SK-N-SH treated with all-trans-retinoic acid at 6 μM for 48 hours (cell line): ENCODE results near the gene KCNMB2.

Source experiments
- PATZ1 ChIP-seq: fragments of 250-450 bp; sonication (Bioruptor Pico); IDR thresholded peaks from 2 replicates; pipeline ENCODE4 v1.8.0; 2020; ENCODE audit warnings: mild to moderate bottlenecking, moderate library complexity, borderline replicate concordance
- ZFP3 ChIP-seq: fragments of 250-450 bp; sonication (Bioruptor Pico); IDR thresholded peaks from 2 replicates; pipeline ENCODE4 v1.5.0; 2020; ENCODE audit warnings: mild to moderate bottlenecking, moderate library complexity
- ZFP30 ChIP-seq: fragments of 450-650 bp; formaldehyde crosslinking; IDR thresholded peaks from 2 replicates; pipeline ENCODE4 v1.5.0; 2022; ENCODE audit warnings: mild to moderate bottlenecking, moderate library complexity
- ZNF565 ChIP-seq: fragments of 450-650 bp; formaldehyde crosslinking; conservative IDR thresholded peaks from 2 replicates; pipeline ENCODE4 v1.5.0; 2020; ENCODE audit warnings: low read depth, mild to moderate bottlenecking, moderate library complexity

- TF ChIP-seq ZFP3 (CRISPR knock-in tag): no peak
- no peak for TF ChIP-seq PATZ1 (CRISPR knock-in tag)
- TF ChIP-seq ZNF565 (CRISPR knock-in tag): no peak
- TF ChIP-seq ZFP30: no peak
Measured at GRCh38 chr3:178826435-178827123, 290.3 kb downstream of the KCNMB2 start.
